ENCODE results near the gene PLEKHG3. TPM values are rescaled to one million over a fixed set of nuclear protein-coding genes. Genes with fewer than 3 reads are reported as not detected.

PLEKHG3 gene
- total RNA-seq, 1 donor from 2014 or later: 15.7 TPM

DNA sequence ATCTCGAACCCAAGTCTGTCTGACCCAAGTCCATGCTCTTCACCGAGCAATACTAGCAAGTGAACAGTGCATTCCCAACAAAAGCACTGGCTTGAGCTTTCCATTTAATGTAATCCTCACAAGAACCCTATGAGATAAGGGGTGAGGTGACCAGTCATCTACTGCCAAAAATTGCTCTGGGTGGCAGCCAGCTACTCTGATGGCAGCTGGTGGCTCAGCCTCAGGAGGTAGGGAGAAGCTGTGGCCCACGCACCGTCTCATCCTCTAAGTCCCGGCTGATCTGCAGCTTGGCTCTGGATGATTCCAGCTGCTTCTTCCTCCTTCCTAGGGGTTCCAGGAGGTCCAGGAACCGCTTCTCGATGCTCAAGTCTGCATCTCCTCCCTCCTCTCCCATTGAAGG is 75.2 kb downstream of the PLEKHG3 start:
- DNase-seq (ENCODE audit: low read depth in 2 of 2): no peak

DNA sequence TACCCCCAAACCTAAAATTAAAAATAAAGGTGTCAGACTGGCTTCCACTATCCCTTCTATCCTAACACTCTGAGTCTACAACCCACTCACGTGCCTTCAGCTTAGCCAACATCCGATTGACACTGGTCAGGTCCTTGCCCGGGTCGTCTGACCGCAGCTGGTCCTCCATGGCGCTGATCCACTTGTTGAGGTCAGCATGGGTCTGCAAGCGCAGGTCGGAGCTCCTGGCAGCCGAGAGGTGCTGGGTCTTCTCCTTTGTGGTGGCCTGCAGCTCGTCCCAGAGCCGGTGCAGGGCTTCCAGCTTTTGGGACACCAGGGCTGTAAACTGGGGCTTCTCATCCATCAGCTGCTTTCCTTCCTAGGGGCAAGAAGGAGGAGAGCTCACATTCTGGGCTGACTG is 78.0 kb downstream of the PLEKHG3 start:
- DNase-seq (ENCODE audit: low read depth in 2 of 2): no peak

DNA sequence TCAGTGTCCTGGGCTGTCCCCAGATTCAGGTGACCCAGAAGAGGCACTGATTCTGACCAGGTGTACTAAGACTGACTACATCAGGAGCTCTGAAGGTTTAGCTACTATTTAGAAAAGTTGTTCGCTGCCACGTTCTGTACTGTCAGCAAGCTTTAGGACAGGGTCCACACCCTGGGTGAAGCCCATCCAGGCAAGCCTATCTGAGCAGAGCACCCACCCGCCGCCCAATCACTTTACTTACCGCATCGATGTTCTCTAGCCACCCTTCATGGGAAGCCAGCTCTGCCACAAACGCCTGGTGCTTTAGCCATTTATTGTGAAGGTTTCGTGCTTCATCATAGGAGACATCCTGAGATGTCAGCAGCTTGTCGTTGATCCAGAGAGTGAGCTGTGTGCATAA is 79.8 kb downstream of the PLEKHG3 start:
- DNase-seq (ENCODE audit: low read depth in 2 of 2): no peak

DNA sequence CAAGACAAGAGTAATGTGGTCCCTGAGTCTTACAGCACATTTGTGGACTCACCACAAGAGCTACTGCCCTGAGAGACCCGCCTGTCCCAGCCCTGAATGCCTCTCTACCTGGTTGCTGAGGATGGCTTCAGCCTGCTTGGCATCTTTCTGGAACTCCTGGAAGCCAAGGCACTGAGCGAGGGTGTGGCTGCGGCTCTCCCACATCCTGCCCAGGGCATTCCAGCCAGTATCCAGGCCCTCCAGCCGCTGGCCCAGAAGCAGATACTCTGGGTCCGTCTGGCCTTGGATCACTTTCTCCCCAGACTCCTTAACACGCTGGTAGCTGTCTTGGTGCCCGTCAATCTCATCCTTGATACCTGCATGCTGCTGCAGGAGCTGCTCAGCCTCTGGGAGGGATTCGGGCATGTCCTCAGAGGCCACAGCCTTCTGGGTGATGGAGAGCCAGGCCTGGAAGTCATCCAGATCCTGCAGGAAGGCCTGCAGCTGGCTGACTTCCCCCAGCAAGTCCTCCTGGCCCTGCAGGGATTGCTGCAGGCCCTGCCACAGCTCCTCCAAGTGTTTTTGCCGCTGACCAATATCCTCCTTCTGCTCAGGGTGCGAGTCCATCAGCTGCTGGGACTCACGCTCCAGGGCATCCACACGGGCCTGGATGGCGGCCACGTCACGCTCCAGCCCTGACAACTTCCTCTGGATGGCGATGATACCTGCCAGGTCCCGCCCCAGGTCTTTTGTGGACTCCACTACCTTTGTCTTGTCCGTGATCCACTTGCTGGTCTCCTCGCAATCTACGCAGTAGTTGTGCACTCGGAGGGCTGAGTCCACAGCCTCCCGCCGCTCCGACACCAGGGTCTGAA is 82.3 kb downstream of the PLEKHG3 start:
- peak; percentile 28 to 66 for DNase-seq (ENCODE audit: low read depth in 2 of 2)

DNA sequence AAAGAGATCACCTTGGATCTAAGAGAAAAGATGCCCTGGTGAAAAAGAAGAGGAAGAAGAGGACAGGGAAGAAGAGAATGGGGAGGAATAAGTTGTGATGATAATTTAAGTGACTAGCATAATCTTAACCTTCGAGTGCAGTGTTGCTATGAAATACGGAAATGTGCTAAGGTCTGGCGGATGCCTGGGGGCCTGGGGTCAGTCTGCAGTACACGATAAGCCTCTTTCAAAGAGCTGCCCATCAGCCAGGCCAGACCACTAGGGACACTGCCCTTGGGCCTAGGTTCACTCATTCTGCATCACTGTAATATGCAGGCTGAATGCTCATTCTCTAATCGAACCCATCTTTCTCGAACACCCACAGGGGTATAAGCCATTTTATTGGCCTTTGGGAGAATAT is 83.4 kb downstream of the PLEKHG3 start:
- peak; percentile 60 to 76 for DNase-seq (ENCODE audit: low read depth in 2 of 2)

- DNase-seq (ENCODE audit: low read depth in 2 of 2): peak; percentile 77 to 86
Observed at GRCh38 chr14:64788706-64789105, 84.5 kb downstream of the PLEKHG3 start.

DNA sequence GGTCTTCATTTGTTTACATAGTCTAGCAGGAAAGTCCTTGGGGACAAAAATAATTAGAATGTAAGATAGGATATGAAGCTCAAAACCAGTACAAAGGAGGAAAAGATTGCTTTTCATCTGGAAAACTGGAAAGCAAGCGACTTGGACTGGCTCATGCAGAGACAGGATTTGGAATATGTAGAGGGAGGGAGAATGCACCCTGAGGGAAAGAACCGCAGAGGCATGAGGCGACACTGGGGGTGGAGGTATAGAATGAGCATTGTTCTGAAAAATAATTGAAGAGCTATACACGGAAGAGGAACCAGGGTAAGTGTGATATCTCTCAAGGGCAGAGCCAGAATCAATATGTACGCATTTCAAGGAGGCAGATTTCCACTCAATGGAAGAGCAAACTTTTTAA is 85.5 kb downstream of the PLEKHG3 start:
- no peak for DNase-seq (ENCODE audit: low read depth in 2 of 2)

DNA sequence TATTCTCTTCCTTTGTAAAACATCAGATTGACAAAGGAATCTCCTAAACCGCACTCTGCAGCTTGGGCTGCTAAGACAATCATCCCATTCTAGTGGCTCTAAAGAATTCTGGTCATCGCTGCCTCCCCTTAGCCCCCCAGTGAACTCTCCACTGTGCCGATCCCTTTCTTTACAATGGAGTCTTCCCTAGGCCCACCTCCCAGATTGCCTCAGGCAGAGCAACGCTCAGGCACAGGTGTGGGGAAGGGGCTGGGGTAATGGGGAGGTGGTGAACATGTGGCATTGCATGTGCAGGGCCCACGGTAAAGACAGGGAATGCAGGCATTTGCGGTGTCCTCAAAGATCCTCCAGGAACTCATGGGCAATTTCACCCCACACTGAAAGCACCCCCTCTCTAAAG is 86.3 kb downstream of the PLEKHG3 start:
- no peak for DNase-seq (ENCODE audit: low read depth in 2 of 2)

DNA sequence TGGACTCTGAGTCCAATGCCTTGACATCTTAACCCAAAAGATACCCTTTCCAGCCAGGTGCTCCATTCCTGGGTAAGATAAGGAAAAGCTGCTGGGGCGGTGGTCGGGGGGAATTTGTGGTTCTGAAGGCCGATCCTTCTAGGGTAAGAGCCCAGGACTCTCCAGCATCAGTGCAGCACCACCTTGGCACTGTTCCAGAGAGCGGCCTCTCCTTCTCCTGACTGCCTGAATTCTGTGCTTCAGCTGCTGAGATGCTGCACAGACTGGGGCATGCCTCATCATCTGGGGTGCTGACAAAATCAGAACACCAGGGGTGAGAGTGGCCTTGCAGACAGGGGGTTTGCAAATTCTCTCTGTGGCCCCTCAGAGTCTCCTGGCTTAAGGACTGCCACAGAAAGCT is 88.0 kb downstream of the PLEKHG3 start:
- no peak for DNase-seq (ENCODE audit: low read depth in 2 of 2)

- DNase-seq (ENCODE audit: low read depth in 2 of 2): no peak
Observed at GRCh38 chr14:64792871-64793560, 88.8 kb downstream of the PLEKHG3 start.

GRCh38 chr14:64795211-64795610 is 91.0 kb downstream of the PLEKHG3 start:
- DNase-seq (ENCODE audit: low read depth in 2 of 2): no peak

GRCh38 chr14:64795921-64796320 is 91.7 kb downstream of the PLEKHG3 start:
- DNase-seq (ENCODE audit: low read depth in 2 of 2): no peak

DNA sequence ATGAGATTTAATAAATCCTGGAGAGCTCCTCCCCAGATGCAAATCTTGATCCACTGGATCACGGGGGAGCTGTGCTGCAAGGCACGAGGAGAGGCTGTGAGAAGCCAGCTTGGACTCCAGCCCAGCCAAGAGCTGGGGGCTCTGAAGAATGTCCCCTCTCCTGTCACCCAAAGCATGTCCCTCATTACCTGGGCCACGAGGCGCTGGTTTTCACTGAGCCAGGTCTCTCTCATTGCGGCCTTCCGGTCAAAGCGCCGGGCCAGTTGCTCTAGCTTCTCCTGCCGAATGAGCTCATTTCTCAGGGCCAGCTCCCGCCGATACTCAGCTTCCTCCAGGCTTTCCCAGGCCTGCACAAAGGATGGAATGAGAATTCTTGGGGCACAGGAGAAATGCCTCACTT is 92.1 kb downstream of the PLEKHG3 start:
- no peak for DNase-seq (ENCODE audit: low read depth in 2 of 2)

DNA sequence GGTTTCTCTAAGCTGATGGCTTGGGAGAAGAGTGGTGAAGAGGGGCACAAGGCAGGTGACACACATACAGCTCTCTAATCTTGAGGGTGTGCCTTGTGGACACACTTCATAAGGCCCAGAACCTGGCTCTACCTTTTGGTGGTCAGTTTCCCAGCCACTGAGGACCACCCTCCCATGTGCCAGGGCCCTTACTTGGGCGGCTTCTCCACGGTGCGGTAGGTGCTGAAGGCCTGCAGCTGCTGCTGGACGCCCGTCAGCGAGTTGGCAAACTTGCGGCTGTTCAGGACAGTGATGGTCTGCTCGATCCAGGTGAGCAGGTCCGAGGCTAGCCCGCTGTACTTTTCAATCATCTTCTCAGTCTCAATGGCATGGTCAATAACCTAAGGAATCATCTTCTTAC is 95.3 kb downstream of the PLEKHG3 start:
- no peak for DNase-seq (ENCODE audit: low read depth in 2 of 2)

Other genes with a start within 250 kb of the PLEKHG3 start
- 0.20 and 0.22 TPM in 2 replicates for gene AKAP5, start 238.9 kb upstream of the PLEKHG3 start, total RNA-seq
- 2.6 and 3.0 TPM in 2 replicates for gene ZBTB25, start 200.6 kb upstream of the PLEKHG3 start, total RNA-seq
- 25.7 and 38.5 TPM in 2 replicates for gene ZBTB1, start 199.7 kb upstream of the PLEKHG3 start, total RNA-seq
- 1.7 and 3.0 TPM in 2 replicates for gene HSPA2, start 163.7 kb upstream of the PLEKHG3 start, total RNA-seq
- 0.40 and 0.44 TPM in 2 replicates for gene PPP1R36, start 154.5 kb upstream of the PLEKHG3 start, total RNA-seq
- under 0.01 TPM in 2 replicates for gene SPTB, start 175.5 kb downstream of the PLEKHG3 start, total RNA-seq
- 31.2 and 37.1 TPM in 2 replicates for gene CHURC1, start 210.0 kb downstream of the PLEKHG3 start, total RNA-seq
- not detected in 2 replicates for gene GPX2, start 238.3 kb downstream of the PLEKHG3 start, total RNA-seq